HG03378 (cell line): ENCODE measurements around the gene SPAG16.
A peak's percentile ranks its signal among the peaks of the same experiment; 100 is the strongest.
"Not testable (repeated sequence)": the region's sequence is repeated elsewhere in the genome, so short reads cannot be mapped to it uniquely, and the experiment has no call there.

Source experiments
- ATAC-seq: cut with Tn5 transposase; IDR thresholded peaks from one replicate; pipeline ENCODE4 v1.9.1; 2021; ENCODE audit warnings: mild to moderate bottlenecking, moderate library complexity; ENCODE audit not compliant: unreplicated experiment

Gene SPAG16

DNA sequence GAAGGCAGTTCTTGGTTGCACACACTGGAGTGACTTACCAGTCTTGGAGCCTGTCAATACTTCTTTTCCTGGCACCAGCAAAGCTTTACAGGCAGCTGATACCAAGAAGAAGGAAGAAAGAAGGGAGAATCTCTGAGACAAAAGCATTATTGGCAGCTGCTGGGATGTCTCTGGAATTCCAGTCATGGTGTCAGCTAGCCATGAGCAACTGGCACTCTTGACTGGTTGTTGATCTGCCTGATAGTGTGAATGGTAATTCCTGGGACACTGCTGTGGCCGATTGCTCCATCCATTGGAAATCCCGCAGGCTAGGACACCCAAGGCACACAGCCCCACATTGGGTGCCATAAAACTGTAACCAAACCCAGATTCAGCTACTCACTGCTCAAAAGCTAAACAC is 17.8 kb upstream of the SPAG16 start:
- no peak for ATAC-seq

DNA sequence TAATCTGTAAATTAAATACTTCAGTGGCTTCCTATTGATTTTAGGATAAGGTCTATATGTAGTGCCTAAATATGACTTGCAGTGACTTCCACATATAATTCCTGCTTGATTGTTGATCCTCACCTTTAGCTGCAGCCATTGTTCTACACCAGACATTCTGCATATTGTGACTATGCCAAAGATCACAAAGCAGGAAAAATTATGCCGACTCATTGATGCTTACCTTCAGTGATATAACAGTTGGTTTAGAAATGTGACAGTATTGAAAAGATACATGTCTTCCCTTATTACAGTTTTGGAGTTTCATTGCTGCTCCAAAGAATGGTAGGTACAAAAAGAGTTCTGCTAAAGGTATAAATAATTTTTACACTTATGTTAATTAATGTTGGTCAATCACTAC is 12.3 kb upstream of the SPAG16 start:
- ATAC-seq, result no peak

DNA sequence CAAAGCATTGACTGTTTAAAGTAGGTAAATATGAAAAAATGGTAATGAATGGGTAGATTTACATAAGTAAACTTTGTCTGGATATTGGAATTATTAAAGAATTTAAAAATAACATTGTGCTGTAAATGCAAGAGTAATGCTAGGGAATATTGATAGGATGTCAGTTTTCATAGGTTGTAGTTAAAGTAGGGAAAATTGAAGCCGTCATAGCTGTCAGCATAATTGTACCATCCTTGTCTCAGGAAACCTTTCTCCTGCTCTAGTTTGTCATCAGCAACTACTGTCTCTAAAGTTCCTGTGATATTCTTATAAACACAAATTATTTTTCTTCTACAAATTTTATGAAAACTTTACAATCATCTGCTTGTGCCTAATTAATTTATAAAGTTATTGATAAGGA is 10.1 kb upstream of the SPAG16 start:
- no peak for ATAC-seq

DNA sequence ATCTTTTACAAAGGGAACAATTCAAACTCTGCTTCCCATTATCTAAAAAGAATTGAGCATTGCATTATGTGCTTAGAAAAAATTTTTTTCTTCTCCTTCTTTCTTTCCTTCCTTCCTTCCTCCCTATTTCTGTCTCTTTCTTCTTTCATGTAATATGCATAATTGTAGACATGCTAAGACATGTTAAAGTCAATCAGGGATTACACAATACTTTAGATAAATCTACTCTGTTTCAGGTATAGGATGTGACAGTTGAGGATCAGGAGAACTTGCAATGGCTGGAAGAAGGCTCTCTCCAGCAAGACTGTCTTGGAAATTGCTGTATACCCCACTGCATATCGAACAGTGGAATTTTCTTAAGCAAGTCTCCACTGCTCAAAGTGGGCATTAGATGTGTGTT is 9.0 kb upstream of the SPAG16 start:
- no peak for ATAC-seq

DNA sequence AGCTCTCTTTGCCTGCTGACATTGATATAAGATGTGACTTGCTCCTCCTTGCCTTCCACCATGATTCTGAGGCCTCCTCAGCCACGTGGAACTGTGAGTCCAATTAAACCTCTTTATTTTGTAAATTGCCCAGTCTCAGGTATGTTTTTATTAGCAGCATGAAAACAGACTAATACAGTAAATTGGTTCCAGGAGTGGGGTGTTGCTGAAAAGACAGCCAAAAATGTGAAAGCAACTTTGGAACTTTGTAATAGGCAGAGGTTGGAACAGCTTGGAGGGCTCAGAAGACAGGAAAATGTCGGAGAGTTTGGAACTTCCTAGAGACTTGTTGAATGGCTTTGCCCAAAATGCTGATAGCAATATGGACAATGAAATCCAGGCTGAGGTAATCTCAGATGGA is 7.1 kb upstream of the SPAG16 start:
- not testable (repeated sequence) for ATAC-seq

DNA sequence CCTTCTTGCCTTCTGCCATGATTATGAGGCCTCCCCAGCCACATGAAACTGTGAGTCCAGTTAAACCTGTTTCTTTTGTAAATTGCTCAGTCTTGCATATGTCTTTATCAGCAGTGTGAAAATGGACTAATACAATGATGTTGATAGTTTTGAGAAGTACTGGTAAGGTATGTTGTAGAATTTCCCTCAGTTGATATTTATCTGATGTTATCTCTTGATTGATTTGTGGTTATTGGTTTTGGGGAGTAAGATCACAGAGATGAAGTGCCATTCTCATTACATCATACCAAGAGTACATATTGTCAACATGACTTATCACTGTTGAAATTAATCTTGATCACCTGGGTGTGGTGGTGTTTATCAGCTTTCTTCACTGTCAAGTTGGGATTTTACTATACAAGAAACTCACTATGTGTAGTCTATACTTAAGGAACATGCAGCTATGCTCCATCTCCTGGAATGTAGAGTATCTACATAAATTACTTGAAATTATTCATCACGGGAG is 5.1 kb upstream of the SPAG16 start:
- no peak for ATAC-seq

DNA sequence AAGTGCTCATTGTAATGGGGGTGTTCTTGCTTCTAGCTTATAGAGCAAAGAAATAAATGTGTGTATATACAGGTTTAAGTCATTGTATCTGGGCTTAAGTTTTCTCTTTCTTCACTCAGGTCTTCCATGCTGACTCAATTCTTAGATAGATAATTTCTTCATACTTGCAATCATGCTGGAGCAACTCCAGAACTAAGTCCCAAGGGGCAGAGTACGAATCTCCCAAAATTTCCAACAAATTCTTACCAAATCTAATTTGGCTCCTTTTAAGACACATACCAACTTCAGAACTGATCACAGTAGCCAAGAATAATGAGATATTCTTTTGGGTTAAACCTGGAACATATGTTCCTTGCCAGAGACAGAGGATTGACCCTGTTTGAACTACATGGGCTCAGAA is 4.3 kb upstream of the SPAG16 start:
- ATAC-seq, result no peak

DNA sequence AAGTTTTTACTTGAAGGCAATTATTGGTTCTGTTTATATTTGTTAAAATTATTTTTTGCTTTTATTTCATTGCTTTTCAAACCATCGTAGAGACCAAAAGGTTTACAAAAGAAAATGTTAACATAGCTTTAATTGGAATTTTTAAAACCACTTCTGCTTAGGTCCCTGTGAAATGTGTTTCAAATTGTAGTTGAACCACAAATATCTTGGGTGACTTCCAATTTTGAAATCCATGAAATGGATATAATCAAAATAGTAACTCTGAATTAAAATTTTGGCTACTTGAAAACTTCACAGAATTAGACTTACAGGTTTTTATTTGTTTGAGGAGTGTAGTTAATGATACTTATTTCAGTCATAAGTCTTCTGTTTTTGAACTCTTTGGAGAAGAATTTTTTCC is 3.1 kb upstream of the SPAG16 start:
- ATAC-seq, result no peak

DNA sequence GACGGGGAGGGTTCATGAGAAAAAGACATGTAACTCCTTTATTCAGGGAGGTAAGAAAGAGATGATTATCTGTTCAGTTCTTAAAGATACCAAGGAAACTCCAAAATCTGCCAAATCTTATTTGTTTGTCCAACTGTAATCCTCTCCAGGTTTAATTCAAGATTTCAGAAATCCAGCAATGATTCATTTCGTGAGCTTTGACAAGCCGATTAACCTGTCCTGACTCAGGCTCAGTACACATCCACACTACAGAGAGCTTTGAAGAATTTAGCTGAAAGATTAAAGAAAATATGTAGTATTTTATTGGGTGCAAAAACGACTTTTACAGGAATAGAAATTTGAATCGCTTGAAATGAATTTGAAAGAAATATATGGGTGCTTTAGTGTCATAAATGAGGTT is 1.1 kb downstream of the SPAG16 start:
- ATAC-seq, result no peak

DNA sequence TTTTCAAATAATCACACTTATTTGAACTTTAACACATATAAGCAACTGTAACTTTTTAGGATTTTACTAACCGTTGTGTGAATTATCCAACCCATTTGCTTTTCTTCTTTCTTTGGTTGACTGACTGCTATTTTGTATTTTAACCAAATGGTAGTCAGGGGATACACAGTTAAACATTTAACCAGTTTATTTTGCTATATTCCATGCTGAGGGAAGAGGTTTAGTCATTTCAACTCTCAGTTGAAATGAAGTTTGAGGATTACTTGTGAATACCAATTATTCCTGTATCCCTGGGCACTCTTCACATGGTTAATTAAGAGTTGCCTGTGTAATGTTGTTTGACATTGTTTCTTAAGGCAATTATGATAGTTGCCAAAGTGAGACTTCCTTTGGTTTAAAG is 1.9 kb downstream of the SPAG16 start:
- ATAC-seq, result no peak

DNA sequence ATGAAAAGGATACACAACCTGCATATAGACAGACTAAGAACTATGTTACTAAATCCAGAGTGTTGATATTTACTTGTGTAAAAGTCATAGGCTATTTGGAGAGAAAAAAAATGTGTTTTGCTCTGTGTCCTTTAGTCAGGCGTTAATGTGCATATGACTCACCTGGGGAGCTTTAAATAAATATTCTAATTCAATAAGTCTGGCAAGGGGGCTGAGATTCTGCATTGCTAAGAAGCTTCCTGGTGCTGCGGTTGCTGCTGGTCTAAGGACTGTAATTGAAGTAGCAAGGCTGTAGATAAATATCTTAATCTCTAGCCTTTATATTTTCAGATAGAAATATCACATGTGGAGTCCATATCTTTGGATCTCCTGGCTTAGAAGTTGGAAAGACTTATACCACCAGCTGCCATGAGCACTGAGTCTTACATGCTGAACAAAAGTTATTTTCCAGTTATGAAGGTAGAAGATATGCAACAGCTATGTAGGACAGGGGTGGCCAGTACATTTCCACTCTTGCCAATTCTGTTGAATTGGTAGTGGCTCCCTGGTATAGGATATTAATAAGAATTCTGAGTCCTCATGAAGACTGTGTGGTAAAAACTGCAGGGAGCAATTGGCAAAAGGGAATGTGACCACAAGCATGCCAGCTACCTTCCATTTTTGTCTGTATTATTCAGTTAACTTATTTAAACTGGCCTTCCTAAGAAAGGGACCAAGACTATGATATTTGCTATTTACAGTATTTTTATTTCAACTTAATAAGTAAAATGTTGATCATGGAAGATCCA is 4.8 kb downstream of the SPAG16 start:
- ATAC-seq, result no peak

DNA sequence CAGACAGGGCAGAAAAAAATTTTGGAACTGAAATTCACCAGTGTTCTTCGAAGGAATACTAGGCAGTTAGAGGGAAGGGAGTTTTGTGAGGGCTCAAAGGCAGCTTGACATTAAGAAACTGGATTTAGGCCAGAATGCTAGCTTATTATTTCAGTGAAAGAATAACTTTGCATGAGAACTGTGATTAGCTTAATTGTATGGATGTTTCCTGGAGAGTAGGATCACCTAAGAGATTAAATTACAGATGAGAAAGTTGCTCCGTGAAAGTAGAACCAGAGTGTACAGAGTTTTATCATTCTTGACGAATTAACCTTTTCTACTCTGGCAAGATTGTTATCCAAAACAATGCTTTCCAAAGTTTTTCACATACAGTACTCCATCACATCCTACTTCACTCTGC is 6.2 kb downstream of the SPAG16 start:
- ATAC-seq, result no peak

DNA sequence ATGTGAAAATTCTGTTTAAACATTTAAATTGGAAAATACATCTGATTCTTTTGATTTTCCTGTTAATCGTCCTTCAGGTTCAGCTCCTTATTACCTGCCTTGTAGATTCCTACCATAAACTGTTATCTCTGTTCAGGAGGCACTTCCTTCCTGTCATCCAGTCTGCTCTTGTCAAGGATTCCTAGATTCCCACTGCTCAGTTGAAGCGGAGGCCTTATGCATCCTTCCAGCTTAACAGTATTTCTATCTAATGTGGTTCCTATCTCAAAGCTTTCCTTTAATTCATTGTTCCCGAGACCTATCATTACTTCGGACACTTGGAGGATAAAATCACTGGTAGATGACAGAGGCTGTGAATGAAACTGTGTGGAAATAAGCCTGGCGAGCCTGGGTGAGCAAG is 12.0 kb downstream of the SPAG16 start:
- ATAC-seq, result no peak

DNA sequence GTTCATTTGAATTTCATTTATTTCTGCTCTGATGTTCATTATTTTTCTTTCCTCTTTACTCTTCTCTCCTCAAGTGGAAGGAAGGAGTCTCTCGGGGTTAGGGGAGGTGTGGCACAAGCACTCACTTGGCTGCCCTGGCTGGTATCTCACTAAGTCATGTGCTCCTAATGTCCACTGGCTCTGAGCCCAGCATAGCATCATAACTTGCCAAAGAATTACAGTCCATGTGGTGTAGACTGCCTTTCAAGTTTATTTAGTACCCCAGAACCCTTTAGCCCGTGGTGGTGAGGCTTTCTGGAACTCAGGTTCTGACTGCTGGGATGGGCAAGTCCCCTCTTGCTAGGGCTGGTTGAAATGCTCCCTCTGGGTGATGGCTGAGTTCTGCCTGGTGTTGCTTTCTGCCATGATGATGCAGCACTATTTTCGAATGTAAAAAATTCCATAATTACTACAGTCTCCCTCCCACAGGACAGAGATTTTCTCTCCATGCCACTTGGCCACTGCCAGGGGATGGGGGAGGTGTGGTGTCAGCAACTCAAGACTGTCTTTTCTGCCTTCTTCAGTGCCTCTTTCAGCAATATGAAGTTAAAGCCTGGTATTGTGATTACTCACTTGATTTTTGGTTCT is 22.2 kb downstream of the SPAG16 start:
- ATAC-seq, result no peak

DNA sequence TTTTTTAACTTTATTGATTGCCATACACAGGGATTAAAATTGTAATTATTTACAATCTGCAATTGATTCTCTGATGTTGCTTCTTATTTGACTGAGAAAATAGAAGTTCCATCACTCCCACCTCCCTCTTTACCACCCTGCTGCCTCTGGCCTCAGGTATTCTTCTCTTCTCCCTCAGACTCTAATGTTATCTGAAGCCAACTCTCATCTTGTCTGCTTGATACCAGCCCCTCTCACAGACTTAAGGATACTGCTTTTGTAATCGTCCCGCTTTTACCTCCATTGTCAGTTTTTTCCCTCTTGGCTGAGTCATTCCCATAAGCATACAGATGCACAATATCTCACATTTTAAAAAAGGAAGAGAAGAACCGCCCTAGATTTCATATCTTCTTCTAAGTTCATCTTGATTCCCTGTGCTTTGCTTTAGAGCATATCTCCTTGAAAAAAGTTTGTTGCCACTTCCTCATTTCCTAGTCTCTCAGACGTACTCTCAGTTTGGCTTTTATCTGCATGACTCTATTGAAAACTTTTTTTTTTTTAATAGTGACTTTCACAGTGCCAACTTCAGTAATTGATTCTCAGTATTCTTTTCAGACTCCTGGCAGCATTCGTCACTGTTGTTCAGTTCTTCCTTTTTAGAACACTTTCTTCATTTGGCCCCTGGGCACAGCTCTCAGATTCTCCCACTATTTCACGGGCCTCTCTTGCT is 31.1 kb downstream of the SPAG16 start:
- ATAC-seq, result peak; percentile 42

DNA sequence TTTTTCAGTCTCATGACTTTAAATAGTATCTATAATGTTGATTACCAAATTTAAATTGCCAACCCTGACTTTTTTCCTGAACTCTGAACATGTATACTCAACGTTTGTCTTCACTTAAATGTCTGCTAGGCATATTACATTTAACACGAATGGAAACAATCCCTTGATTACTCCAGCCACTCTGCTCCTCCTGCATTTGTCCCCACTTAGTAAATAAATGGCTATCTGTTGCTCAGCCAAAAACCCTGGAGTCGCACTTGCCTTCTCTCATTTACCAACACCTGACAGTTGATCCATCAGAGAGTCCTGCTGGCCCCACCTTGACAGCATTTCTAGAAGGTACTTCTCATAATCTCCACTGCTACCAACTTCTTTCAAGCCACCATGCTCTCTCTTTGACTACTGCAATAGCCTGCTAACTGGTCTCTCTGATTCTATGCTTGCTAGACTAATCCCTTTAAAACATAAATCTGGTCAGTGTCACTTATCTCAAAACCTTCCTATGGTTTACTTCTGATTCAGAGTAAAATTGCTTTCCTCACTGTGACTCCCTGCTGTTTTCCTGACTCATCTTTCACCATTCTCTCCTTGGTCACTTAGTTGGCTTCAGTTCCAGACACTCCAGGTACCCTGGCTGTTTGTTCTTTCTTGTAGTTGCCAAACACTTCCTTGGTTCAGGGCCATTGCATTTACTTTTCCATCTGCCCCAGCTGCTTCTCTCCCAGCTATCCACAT is 31.9 kb downstream of the SPAG16 start:
- ATAC-seq, result no peak

DNA sequence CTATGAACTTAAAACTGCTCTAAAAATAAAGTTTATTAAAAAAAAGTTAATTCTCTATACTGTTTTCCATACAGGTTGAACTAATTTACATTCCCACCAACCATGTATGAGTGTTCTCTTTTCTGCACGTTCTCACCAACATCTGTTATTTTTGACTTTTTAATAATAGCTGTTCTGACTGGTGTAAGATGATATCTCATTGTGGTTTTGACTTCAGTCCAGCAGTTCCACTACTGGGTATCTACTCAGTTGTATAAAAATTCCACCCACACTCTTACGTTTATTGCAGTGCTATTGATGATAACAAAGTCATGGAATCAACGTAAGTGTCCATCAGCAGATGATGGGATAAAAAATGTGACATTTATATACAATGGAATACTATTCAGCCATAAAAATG is 33.7 kb downstream of the SPAG16 start:
- ATAC-seq, result no peak

DNA sequence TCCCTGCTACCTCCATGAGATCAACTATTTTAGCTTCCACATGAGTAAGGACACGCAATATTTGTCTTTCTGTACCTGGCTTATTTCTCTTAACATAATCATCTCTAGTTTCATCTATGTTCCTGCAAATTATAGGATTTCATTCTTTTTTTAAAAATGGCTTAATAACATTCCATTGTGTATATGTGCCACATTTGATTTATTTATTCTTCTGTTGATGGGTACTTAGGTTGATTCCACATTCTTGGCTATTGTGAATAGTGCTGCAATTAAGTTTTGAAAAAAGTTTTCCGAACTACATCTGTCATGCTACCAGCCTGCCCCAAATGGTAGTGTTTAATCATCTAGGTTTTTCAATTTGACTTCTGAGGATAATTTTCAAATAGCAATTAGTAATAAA is 36.3 kb downstream of the SPAG16 start:
- no peak for ATAC-seq

DNA sequence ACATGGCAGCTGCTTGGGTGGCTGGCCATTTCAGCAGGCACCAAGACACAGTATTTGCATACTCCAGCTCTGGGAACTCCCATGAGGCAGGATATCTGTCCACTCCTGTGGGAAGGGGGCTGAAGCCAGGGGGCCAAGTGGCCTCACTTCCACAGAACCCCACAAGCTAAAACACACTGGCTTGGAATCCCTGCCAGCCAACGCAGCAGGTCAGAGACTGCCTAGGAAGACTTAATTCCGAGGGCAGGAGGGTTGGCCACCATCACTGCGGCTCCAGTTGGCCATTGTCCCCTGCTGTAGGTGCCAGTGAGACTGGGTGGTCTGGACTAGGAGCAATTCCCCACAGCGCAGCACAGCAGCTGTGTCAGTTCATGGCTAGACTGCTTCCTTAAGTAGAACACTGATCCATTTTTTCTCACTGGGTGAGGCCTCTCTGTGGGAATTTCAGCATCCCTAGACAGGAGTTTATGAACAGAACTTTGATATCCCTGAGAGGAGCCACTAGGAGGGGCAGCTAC is 52.0 kb downstream of the SPAG16 start:
- no peak for ATAC-seq

DNA sequence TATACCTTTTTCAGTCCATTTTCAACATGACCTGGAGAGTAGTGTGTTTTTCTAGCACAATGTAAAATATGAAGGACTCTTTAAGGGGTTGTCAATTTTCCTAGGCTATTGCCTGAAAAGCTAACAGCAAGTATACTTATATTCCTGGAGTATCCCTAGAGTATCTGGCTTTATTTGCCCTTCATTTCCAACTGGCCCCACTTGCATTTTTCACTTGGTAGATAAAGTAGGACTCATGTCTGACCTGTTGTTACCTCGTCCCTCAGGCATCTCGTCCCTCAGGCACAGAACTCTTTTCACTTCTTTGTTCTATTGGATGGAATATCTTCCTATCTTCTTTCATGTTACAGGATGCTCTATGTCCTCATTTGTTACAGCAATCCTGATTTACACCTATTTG is 69.2 kb downstream of the SPAG16 start:
- ATAC-seq, result no peak

DNA sequence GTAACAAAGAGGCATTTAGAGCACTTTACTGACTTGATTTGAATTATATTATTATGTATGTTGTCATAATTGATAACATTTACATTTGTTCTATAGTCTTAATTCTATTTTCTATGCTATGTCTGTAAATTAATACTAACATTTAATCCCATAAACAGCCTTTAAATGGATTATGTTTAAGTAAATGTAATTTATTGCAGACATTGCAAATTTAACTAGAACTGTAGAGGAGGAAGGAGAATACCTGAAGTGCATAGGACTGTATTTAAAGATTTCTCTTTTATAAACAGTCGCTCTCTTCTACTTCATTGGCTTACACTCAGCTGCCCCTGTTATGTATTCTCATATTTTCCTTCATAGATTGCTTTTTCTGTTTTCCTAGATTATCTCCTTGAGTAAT is 92.4 kb downstream of the SPAG16 start:
- no peak for ATAC-seq
